GM12891 (cell line): ENCODE results near the gene BRD4.
A peak's percentile ranks its signal among the peaks of the same experiment; 100 is the strongest.

Experiments
- DNase-seq: peaks from one replicate; pipeline ENCODE4 v3.0.0; 2011; ENCODE audit warnings: low spot score; ENCODE audit not compliant: insufficient read length
- FAIRE-seq: peaks from 2 replicates; lab custom pipeline; 2011; peaks lifted over from hg19 to GRCh38; lab: Jason Lieb, UNC
- PAX5 ChIP-seq: IDR thresholded peaks from 2 replicates; pipeline ENCODE4 v1.6.1; 2011; ENCODE audit warnings: low read length, moderate library complexity, mild to moderate bottlenecking; ENCODE audit not compliant: insufficient read depth, severe bottlenecking
- POLR2A ChIP-seq: IDR thresholded peaks from 2 replicates; pipeline ENCODE4 v1.6.1; 2011; ENCODE audit warnings: low read depth, low read length, control low read depth
- POLR2AphosphoS5 ChIP-seq: IDR thresholded peaks from 2 replicates; pipeline ENCODE4 v1.6.1; 2011; ENCODE audit warnings: low read depth, low read length, control low read depth
- POU2F2 ChIP-seq: IDR thresholded peaks from 2 replicates; pipeline ENCODE4 v1.6.1; 2011; ENCODE audit warnings: low read depth, mild to moderate bottlenecking, control low read depth, low read length, moderate library complexity
- SPI1 ChIP-seq: IDR thresholded peaks from 2 replicates; pipeline ENCODE4 v1.6.1; 2011; ENCODE audit warnings: low read depth, low read length, control low read depth
- TAF1 ChIP-seq: IDR thresholded peaks from 2 replicates; pipeline ENCODE4 v1.6.1; 2011; ENCODE audit warnings: low read depth, low read length, control low read depth

The BRD4 gene

DNA sequence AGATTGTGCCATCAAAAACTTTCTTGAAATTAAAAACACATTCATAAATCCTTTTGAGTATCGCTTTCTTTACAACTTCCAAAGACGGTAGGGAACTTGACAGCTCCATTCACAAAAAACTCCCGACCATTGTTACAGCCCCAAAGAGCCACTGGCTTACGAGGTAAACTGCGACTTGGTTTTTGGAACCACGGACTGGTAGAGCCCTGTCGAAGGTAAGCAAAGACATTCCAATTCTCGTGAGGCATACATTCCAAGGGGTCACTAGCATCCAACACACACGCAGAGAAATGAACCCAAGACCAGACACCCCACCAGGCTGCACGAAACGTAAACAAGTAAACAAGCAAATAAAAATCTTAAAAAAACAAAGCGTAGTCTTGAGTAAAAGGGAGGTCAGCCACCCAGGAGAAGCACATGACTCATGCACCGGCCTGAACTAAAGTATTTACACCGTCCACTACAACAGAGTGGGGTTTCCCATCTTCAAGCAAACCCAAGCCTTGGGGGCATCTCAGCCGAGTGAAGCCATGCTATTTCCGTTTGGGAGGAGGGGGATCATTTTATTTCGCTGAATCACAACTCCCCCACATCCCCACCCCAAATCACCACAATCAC is 1.4 kb downstream of the BRD4 start:
- TF ChIP-seq TAF1 (no peak), SPI1 (no peak), POLR2AphosphoS5 (no peak; the same call in 1 of the 2 replicates), POLR2A (no peak), POU2F2 (no peak)
- FAIRE-seq (no peak), DNase-seq (no peak)

DNA sequence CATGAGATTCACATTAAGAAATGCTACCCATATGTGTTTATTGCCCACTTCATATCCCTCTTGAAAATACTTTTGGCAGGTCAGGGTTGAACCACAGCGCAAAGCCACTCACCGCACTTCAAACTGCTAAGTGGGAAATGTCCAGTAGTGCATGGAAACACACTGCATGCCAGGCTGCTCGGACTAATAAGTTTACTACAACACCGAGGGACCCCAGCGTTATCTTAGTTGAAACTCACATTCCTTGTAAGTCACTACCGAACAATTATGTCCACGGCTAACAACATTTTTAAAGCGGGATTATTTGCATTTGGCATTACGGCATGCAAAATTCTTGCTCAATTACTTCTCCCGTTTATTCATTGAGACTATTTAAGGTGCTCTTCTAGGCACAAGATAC is 4.0 kb downstream of the BRD4 start:
- TF ChIP-seq PAX5 (no peak), SPI1 (no peak), POLR2AphosphoS5 (no peak), POU2F2 (no peak), TAF1 (no peak), POLR2A (no peak)
- no peak for DNase-seq
- FAIRE-seq, result peak; percentile 38

DNA sequence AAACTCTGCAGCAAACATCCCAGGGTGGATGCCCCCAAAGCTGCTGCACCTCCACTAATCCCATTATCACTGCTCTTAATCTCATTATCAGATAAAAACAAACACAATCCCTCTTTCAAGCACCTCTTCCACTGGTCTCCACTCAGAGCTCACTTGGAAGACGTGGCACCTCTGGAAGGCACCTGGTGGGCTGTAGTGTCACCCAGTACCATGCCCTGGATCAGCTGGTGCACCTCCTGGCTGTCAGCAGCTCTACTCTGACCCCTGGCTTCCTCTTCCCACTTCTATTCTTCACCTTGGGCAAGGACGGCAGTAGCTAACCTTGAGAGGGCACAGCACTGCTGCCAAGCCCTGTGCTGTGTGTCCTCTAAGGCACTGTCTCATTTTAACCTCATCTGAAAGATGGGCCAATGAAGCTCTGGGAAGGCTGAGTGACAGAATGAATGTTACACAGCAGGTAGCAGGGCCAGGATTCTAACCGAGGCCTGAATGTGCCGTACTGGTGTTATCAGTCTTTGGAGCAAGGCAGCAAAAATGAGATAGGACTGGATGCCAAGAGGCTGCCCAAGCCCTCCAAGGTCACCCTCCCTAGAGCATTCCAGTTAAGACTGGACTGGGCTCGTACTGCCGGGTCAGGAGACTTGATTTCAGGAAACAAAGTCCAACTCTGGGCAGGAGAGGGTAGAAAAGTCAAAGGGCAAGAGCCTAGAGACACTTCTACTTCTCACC is 7.4 kb downstream of the BRD4 start:
- FAIRE-seq, result no peak
- TF ChIP-seq POU2F2 (no peak), TAF1 (no peak), SPI1 (no peak), PAX5 (no peak), POLR2AphosphoS5 (no peak; the same call in 1 of the 2 replicates), POLR2A (no peak)
- DNase-seq, result no peak

DNA sequence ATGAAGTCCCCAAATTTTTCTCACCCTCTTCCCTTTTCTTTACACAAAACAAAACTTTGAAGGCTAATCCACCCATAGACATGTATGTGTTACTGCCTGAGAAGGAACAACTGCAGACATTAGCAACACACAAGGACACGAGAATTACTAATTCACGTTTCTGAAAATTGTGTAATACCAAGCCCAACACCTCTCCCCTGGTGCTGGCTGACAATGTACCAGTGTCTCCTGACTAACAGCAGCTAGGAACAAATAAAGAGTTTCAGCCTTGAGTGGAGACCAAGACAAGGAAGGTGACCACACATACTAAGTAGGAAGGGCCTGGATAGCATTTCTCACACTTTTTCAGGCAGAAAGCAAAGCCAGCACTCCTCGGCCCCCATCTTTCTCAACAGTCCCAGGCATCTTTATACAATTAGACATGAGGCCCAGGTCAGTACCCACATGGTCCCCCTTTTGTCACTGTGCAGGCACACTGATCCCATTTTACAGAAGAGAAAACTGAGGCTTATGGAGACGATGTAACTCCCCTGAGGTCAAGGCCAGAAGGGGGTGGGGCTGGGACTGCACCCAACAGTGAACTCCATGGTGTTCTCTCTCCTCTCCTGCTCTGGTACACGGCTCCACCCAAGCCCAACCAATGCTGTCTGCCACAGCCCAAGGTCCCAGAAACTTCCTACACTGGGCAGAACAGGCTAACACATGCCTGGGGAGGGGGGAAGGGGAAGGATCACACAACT is 8.7 kb downstream of the BRD4 start:
- FAIRE-seq (no peak), DNase-seq (no peak)
- no peak for TF ChIP-seq PAX5
- TF ChIP-seq POLR2AphosphoS5, result no peak
- no peak for TF ChIP-seq POU2F2
- peak; percentile 29; the same call in 1 of the 2 replicates for TF ChIP-seq POLR2A
- TF ChIP-seq TAF1, result no peak

DNA sequence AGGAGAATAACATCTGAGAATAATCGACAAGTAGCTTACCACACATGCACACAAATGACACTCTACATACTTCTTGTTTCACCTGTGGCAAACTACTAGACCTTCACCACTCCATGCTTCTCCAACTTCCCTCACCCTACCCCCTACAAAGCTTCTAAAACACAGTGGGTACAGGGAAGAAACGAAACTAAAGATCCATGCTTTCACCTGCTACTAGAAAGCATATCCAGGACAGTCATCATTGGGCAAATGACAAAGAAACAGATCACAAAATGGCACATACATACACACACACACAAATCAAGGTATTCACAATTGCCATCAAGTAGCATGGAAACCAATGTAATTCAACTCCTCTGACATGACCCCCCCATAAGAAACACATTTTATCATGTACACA is 10.6 kb downstream of the BRD4 start:
- TF ChIP-seq POLR2AphosphoS5, result no peak
- no peak for TF ChIP-seq POU2F2
- no peak for TF ChIP-seq POLR2A
- TF ChIP-seq PAX5, result no peak
- DNase-seq (no peak), FAIRE-seq (no peak)

DNA sequence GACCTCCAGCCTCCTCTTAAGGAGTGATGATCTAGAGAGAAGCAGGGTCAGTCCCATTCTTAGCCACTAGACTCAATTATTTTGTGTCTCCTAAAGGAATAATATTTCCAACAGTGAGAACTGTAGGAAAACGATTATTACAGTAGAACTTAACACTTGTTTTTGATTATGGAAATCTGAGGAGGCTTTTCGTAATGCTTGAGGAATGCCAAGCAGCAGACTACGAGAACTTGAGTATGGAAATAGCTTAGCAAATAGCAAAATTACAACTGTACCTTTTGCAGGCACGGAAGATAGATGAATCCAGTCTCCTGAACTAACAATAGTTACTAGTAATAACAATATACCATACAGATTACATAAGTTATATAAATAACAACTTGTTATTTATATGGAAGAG is 12.2 kb downstream of the BRD4 start:
- FAIRE-seq (no peak), DNase-seq (no peak)
- no peak for TF ChIP-seq POLR2AphosphoS5
- TF ChIP-seq POU2F2, result no peak
- TF ChIP-seq PAX5, result no peak
- TF ChIP-seq TAF1, result no peak
- TF ChIP-seq SPI1, result no peak
- TF ChIP-seq POLR2A, result no peak

DNA sequence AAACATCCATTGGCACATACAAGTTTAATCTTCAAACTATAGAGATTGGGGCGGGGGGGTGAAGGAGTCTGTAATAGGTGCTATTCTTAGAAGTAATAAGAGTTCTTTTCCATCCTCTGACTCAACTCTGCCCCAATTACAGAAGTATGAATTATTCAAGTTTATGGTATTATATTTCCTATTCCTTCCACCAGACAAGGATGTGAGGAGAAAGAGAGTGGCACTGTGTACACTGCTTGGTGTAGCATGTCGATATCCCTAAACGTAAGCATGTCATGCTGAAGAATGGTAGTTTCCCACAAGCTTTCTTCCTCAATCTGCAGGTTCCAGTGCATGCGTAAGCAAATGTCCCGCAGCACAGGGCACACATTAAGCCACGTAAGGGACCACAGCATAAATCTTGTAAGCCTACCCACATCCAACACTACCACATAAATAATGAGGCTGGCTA is 14.1 kb downstream of the BRD4 start:
- TF ChIP-seq POLR2AphosphoS5 (no peak), PAX5 (peak; percentile 11)
- no peak for DNase-seq
- FAIRE-seq, result peak; percentile 40

DNA sequence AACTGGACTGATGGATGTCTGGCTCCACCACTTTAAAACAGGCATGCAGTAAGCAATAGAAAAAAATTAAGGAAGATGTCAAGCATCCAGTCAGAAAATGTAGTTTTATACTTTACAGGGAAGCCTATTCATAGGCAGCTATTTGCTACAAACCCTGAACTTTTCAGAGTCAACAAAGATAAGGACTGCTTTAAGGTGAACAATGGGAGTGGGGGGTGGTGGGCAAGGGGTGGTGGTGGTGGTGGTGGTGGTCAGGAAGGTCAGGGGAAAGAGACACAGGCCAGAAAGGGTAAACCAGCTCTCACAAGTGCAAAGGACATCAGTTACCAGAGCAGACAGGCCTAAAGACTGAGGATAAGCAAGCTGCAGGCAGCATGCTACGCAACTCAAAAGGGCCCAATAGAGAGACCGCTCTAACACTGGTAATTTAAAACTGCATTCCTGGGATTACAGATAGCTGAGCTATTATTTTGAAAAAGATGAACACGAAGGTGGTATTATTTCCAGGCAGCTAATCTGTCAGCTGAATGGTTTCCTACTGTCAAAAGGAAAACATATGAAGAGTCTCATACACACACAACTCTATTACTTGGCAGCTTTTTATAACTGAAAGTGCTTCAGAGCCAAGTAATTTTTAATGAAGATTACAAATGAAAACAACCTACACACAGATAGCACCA is 14.8 kb downstream of the BRD4 start:
- DNase-seq, result no peak
- FAIRE-seq, result peak; percentile 28
- TF ChIP-seq POLR2AphosphoS5 (no peak), POU2F2 (no peak), PAX5 (no peak), SPI1 (no peak), POLR2A (no peak), TAF1 (no peak)

DNA sequence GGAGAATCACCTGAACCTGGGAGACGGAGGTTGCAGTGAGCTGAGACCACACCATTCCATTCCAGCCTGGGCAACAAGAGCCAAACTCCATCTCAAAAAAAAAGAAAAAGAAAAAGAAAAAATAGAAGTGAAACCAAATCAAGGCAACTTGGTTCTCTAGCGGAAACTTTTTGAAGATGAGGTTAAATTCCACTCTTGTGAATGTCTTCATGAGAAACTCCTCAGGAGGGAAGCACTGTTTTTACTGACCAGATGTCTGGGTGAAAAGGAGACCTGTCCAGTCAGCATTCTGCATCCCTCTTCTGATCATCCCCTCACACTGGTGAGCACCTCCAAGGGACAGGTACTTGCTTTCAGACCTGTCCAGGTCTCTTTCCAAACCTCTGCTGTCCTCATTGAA is 15.8 kb downstream of the BRD4 start:
- FAIRE-seq (no peak), DNase-seq (no peak)
- peak; percentile 83 for TF ChIP-seq SPI1
- no peak for TF ChIP-seq POLR2A
